Tibial nerve (tissue), 3 donors: Measurements from ENCODE around the gene RHOBTB1.

Experiments
- CTCF ChIP-seq, 5 experiments: fragments of 200-600 bp in 3 of 5; fragments of 450-650 bp in 2 of 5; sonication (generic) in 3 of 5; IDR thresholded peaks; one replicate each; pipeline ENCODE4 v1.5.1; 2016 to 2019; ENCODE audit warnings: antibody characterized with exemption in 5 of 5, mild to moderate bottlenecking in 3 of 5, moderate library complexity in 2 of 5
- POLR2A ChIP-seq, 2 donors: fragments of 450-650 bp; IDR thresholded peaks; one replicate each; pipeline ENCODE4 v1.6.1; 2017; ENCODE audit warnings: antibody characterized with exemption in 2 of 2, mild to moderate bottlenecking in 2 of 2, moderate library complexity in 2 of 2

GRCh38 chr10:60942134-60942787 lies 1.7 kb downstream of the RHOBTB1 start:
- TF ChIP-seq POLR2A (IDR thresholded peaks at IDR 0.05) = no peak
- no peak for TF ChIP-seq CTCF (IDR thresholded peaks at IDR 0.05)
